KMS-11 (cell line): ENCODE results near the gene WDR27.

ENCODE experiments used
- H2AFZ ChIP-seq: fragments of 200-600 bp; sonication (generic); 2 replicates; pipeline ENCODE4 v1.6.1; 2016; ENCODE audit warnings: antibody characterized with exemption, mixed run types, low read depth
- H3K27ac ChIP-seq: fragments of 200-600 bp; sonication (generic); 2 replicates; pipeline ENCODE4 v1.6.1; 2016; ENCODE audit warnings: mild to moderate bottlenecking, mixed run types
- H3K27me3 ChIP-seq: fragments of 200-600 bp; sonication (generic); 2 replicates; pipeline ENCODE4 v1.6.1; 2017; ENCODE audit warnings: mild to moderate bottlenecking, low read depth, mixed run types, moderate library complexity; ENCODE audit not compliant: insufficient read depth
- H3K36me3 ChIP-seq: fragments of 200-600 bp; sonication (generic); 2 replicates; pipeline ENCODE4 v1.6.1; 2017; ENCODE audit warnings: mild to moderate bottlenecking, mixed run types; ENCODE audit not compliant: insufficient read depth
- H3K4me1 ChIP-seq: fragments of 200-600 bp; sonication (generic); 2 replicates; pipeline ENCODE4 v1.6.1; 2016; ENCODE audit warnings: mild to moderate bottlenecking, low read depth, mixed run types; ENCODE audit not compliant: poor library complexity, severe bottlenecking
- H3K4me2 ChIP-seq: fragments of 200-600 bp; sonication (generic); 2 replicates; pipeline ENCODE4 v1.7.0; 2016; ENCODE audit warnings: mild to moderate bottlenecking, mixed run types
- H3K4me3 ChIP-seq: fragments of 200-600 bp; sonication (generic); IDR thresholded peaks from 2 replicates; pipeline ENCODE4 v1.6.1; 2017; ENCODE audit warnings: low read depth, low read length, mixed read lengths; ENCODE audit not compliant: insufficient read depth
- H3K79me2 ChIP-seq: fragments of 200-600 bp; sonication (generic); 2 replicates; pipeline ENCODE4 v1.6.1; 2016; ENCODE audit warnings: low read depth, mixed run types; ENCODE audit not compliant: insufficient read depth
- H3K9ac ChIP-seq: fragments of 200-600 bp; sonication (generic); 2 replicates; pipeline ENCODE4 v1.6.1; 2016; ENCODE audit warnings: mild to moderate bottlenecking, mixed run types
- H4K20me1 ChIP-seq: fragments of 200-600 bp; sonication (generic); 2 replicates; pipeline ENCODE4 v1.6.1; 2016; ENCODE audit warnings: mild to moderate bottlenecking, mixed run types; ENCODE audit not compliant: insufficient read depth
- TF ChIP-seq, protein P1 (sequence below): fragments of 200-600 bp; sonication (generic); conservative IDR thresholded peaks from 2 replicates; pipeline ENCODE4 v1.6.1; 2017; ENCODE audit warnings: low read depth, mild to moderate bottlenecking, antibody characterized with exemption, low read length, moderate library complexity, mixed read lengths

The WDR27 gene

DNA sequence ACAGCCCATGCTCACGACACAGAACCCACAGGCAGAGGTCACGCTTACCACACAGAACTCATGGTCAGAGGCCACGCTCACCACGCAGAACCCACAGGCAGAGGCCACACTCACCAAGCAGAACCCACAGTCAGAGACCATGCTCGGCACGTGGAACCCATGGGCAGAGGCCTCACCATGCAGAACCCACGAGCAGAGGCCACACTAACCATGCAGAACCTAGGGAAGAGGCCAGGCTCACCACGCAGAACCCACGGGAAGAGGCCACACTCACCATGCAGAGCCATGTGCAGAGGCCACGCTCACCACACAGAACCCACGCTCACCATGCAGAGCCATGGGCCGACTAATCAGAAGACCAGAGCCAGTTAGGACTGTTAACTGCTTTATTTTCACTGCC lies 245.0 kb downstream of the WDR27 start:
- Histone ChIP-seq H3K27ac (no peak overlapping the region), H3K27me3 (no peaks in the 10 kb centered on the region), H3K4me1 (no peaks in the 10 kb centered on the region), H3K4me2 (no peak overlapping the region), H2AFZ (no peak overlapping the region), H4K20me1 (no peaks in the 10 kb centered on the region), H3K79me2 (no peaks in the 10 kb centered on the region), H3K36me3 (no peaks in the 10 kb centered on the region), H3K4me3 (no peak overlapping the region), H3K9ac (no peak overlapping the region)
- TF ChIP-seq, protein P1, sequence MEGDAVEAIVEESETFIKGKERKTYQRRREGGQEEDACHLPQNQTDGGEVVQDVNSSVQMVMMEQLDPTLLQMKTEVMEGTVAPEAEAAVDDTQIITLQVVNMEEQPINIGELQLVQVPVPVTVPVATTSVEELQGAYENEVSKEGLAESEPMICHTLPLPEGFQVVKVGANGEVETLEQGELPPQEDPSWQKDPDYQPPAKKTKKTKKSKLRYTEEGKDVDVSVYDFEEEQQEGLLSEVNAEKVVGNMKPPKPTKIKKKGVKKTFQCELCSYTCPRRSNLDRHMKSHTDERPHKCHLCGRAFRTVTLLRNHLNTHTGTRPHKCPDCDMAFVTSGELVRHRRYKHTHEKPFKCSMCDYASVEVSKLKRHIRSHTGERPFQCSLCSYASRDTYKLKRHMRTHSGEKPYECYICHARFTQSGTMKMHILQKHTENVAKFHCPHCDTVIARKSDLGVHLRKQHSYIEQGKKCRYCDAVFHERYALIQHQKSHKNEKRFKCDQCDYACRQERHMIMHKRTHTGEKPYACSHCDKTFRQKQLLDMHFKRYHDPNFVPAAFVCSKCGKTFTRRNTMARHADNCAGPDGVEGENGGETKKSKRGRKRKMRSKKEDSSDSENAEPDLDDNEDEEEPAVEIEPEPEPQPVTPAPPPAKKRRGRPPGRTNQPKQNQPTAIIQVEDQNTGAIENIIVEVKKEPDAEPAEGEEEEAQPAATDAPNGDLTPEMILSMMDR: no peak

- H4K20me1 ChIP-seq: no peaks in the 10 kb centered on the region
- H3K79me2 ChIP-seq: no peaks in the 10 kb centered on the region
- H3K4me3 ChIP-seq: no peak overlapping the region
- H3K9ac ChIP-seq: no peak overlapping the region
- no peak overlapping the region for H3K4me2 ChIP-seq
- TF ChIP-seq, protein P1: no peak
- no peaks in the 10 kb centered on the region for H3K4me1 ChIP-seq
- H2AFZ ChIP-seq: no peak overlapping the region
- no peaks in the 10 kb centered on the region for H3K27me3 ChIP-seq
- H3K27ac ChIP-seq: no peak overlapping the region
- H3K36me3 ChIP-seq: no peaks in the 10 kb centered on the region
These were observed 246.4 kb downstream of the WDR27 start for GRCh38 chr6:169455470-169455869.

DNA sequence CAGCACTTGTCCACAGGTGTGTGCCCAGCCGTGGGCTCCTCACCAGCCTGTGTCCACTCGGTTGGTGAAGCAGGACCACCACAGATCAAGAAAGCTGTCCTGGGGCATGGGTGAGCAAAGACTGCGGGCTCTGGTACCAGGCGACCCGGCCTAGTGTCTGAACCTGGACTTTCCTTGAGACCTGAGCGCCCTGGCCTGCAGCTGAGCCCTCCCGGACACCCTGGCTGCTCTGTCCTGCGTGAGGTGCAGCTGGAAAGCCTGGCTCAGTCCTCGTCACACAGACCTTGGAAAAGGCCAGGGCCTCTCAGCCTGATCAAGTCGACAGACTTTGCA lies 247.0 kb downstream of the WDR27 start:
- Histone ChIP-seq H3K27me3 (no peaks in the 10 kb centered on the region), H4K20me1 (no peaks in the 10 kb centered on the region), H3K9ac (no peak overlapping the region), H3K27ac (no peak overlapping the region), H2AFZ (no peak overlapping the region), H3K36me3 (no peaks in the 10 kb centered on the region), H3K4me2 (no peak overlapping the region), H3K4me1 (no peaks in the 10 kb centered on the region), H3K4me3 (no peak overlapping the region), H3K79me2 (no peaks in the 10 kb centered on the region)
- TF ChIP-seq, protein P1: no peak

GRCh38 chr6:169454204-169454871 lies 247.5 kb downstream of the WDR27 start:
- Histone ChIP-seq H3K9ac (no peak overlapping the region), H3K36me3 (no peaks in the 10 kb centered on the region), H3K4me2 (no peak overlapping the region), H2AFZ (no peak overlapping the region), H3K4me1 (no peaks in the 10 kb centered on the region), H3K79me2 (no peaks in the 10 kb centered on the region), H4K20me1 (no peaks in the 10 kb centered on the region), H3K4me3 (no peak overlapping the region), H3K27me3 (no peaks in the 10 kb centered on the region), H3K27ac (no peak overlapping the region)
- TF ChIP-seq, protein P1: no peak
